GM21576 (cell line): ENCODE measurements around the gene MATR3.
A peak's percentile ranks its signal among the peaks of the same experiment; 100 is the strongest.
"Not testable (repeated sequence)": the region's sequence is repeated elsewhere in the genome, so short reads cannot be mapped to it uniquely, and the experiment has no call there.

Experiments
- ATAC-seq: cut with Tn5 transposase; IDR thresholded peaks from one replicate; pipeline ENCODE4 v1.9.1; 2021; ENCODE audit warnings: mild to moderate bottlenecking, moderate library complexity; ENCODE audit not compliant: unreplicated experiment

MATR3 gene

GRCh38 chr5:139293507-139294373 lies at the start of gene MATR3:
MATR3 (plus strand) TSS chr5:139293740; CDS start chr5:139307416, 13,676 bp downstream.
- ATAC-seq, result peak; percentile 68

GRCh38 chr5:139245637-139246339 lies 47.8 kb upstream of the MATR3 start:
- ATAC-seq, result no peak

GRCh38 chr5:139246394-139246793 lies 47.1 kb upstream of the MATR3 start:
- no peak for ATAC-seq

GRCh38 chr5:139248826-139249453 lies 44.6 kb upstream of the MATR3 start:
- ATAC-seq, result no peak

GRCh38 chr5:139251281-139251687 lies 42.3 kb upstream of the MATR3 start:
- no peak for ATAC-seq

- no peak for ATAC-seq
Measured at GRCh38 chr5:139251695-139252288, 41.7 kb upstream of the MATR3 start.

- no peak for ATAC-seq
Measured at GRCh38 chr5:139253115-139253514, 40.4 kb upstream of the MATR3 start.

- ATAC-seq, result no peak
Measured at GRCh38 chr5:139256820-139257219, 36.7 kb upstream of the MATR3 start.

GRCh38 chr5:139262059-139262741 lies 31.3 kb upstream of the MATR3 start:
- no peak for ATAC-seq

- peak; percentile 69 for ATAC-seq
Measured at GRCh38 chr5:139262742-139263445, 30.6 kb upstream of the MATR3 start.

- ATAC-seq, result no peak
Measured at GRCh38 chr5:139263536-139263935, 30.0 kb upstream of the MATR3 start.

- no peak for ATAC-seq
Measured at GRCh38 chr5:139263946-139264345, 29.6 kb upstream of the MATR3 start.

GRCh38 chr5:139265001-139265400 lies 28.5 kb upstream of the MATR3 start:
- ATAC-seq, result no peak

- no peak for ATAC-seq
Measured at GRCh38 chr5:139266236-139266635, 27.3 kb upstream of the MATR3 start.

- no peak for ATAC-seq
Measured at GRCh38 chr5:139267481-139267880, 26.1 kb upstream of the MATR3 start.

GRCh38 chr5:139268364-139269202 lies 25.0 kb upstream of the MATR3 start:
- no peak for ATAC-seq

GRCh38 chr5:139270718-139271117 lies 22.8 kb upstream of the MATR3 start:
- ATAC-seq, result not testable (repeated sequence)

- no peak for ATAC-seq
Measured at GRCh38 chr5:139271201-139272027, 22.1 kb upstream of the MATR3 start.
